PC-9 (cell line): ENCODE data around the gene PLIN4. TPM values are rescaled to one million over a fixed set of nuclear protein-coding genes. Genes with fewer than 3 reads are reported as not detected.

Experiments
- BruUV-seq: library from RNA; stranded (reverse); fragments of 400-500 nt; replicated peaks from 2 replicates; lab custom pipeline; 2021; lab: Mats Ljungman, UMichigan
- CTCF ChIA-PET: fragments of 300-600 bp; sonication (Branson Sonifier 250); formaldehyde crosslinking; loops from one replicate; lab custom pipeline; 2022; ENCODE audit warnings: antibody characterized with exemption; lab: Charles Lee
- POLR2A ChIA-PET: fragments of 300-600 bp; sonication (Branson Sonifier 250); formaldehyde crosslinking; loops from one replicate; lab custom pipeline; 2022; ENCODE audit warnings: antibody characterized with exemption; ENCODE audit not compliant: unreplicated experiment; lab: Charles Lee
- DNase-seq, 2 experiments: peaks; one replicate each; pipeline versions ENCODE4 v3.0.0 to v3.0.0-alpha.2; 2015 to 2022; ENCODE audit warnings: mixed read lengths in 1 of 2
- H2AFZ ChIP-seq: fragments of 200-600 bp; sonication (generic); 2 replicates; pipeline ENCODE4 v1.8.1; 2017; ENCODE audit warnings: antibody characterized with exemption
- H3F3A ChIP-seq: fragments of 200-600 bp; sonication (generic); 2 replicates; pipeline ENCODE4 v1.8.1; 2017; ENCODE audit warnings: antibody characterized with exemption, mild to moderate bottlenecking, low read depth; ENCODE audit not compliant: insufficient read depth
- H3K27ac ChIP-seq: fragments of 200-600 bp; sonication (generic); 2 replicates; pipeline ENCODE4 v1.6.1; 2016; ENCODE audit warnings: mixed run types
- H3K27me3 ChIP-seq: fragments of 200-600 bp; sonication (generic); 2 replicates; pipeline ENCODE4 v1.6.1; 2016; ENCODE audit warnings: low read depth, mixed run types; ENCODE audit not compliant: insufficient read depth
- H3K36me3 ChIP-seq: fragments of 200-600 bp; sonication (generic); 2 replicates; pipeline ENCODE4 v1.6.1; 2016; ENCODE audit warnings: low read depth, mixed run types
- H3K4me1 ChIP-seq: fragments of 200-600 bp; sonication (generic); replicated peaks from 2 replicates; pipeline ENCODE4 v1.6.1; 2016; ENCODE audit warnings: mixed run types; ENCODE audit not compliant: insufficient read depth
- H3K4me2 ChIP-seq: fragments of 200-600 bp; sonication (generic); 2 replicates; pipeline ENCODE4 v1.6.1; 2017; ENCODE audit warnings: mixed run types
- H3K4me3 ChIP-seq: fragments of 200-600 bp; sonication (generic); 2 replicates; pipeline ENCODE4 v1.6.1; 2016; ENCODE audit warnings: mixed run types
- H3K79me2 ChIP-seq: fragments of 200-600 bp; sonication (generic); 2 replicates; pipeline ENCODE4 v1.6.1; 2017; ENCODE audit warnings: low read depth, mixed run types
- H3K9me2 ChIP-seq: fragments of 200-600 bp; sonication (generic); 2 replicates; pipeline ENCODE4 v1.8.1; 2017; ENCODE audit warnings: mild to moderate bottlenecking; ENCODE audit not compliant: insufficient read depth
- H3K9me3 ChIP-seq: fragments of 200-600 bp; sonication (generic); 2 replicates; pipeline ENCODE4 v1.8.1; 2016; ENCODE audit warnings: low read depth; ENCODE audit not compliant: insufficient read depth
- H4K20me1 ChIP-seq: fragments of 200-600 bp; sonication (generic); 2 replicates; pipeline ENCODE4 v1.8.1; 2017; ENCODE audit not compliant: insufficient read depth
- CTCF ChIP-seq: fragments of 200-600 bp; sonication (generic); conservative IDR thresholded peaks from 2 replicates; pipeline ENCODE4 v1.6.1; 2017; ENCODE audit warnings: mixed run types, antibody characterized with exemption, mild to moderate bottlenecking, moderate library complexity
- EZH2 ChIP-seq: fragments of 200-600 bp; sonication (generic); IDR thresholded peaks from 2 replicates; pipeline ENCODE4 v1.8.0; 2017; ENCODE audit warnings: antibody characterized with exemption, low read depth
- intact Hi-C: fragments of 100-400 bp; cut with micrococcal nuclease; formaldehyde crosslinking; loops from one replicate; pipeline ENCODE4 v1.10.0; 2022; ENCODE audit not compliant: unreplicated experiment
- total RNA-seq: library from RNA; stranded (reverse); gene quantifications from 2 replicates; pipeline ENCODE4 v1.2.3, GENCODE V29; 2021

The PLIN4 gene
- total RNA-seq, 1 experiment from 2014 or later: 1.6 TPM

DNA sequence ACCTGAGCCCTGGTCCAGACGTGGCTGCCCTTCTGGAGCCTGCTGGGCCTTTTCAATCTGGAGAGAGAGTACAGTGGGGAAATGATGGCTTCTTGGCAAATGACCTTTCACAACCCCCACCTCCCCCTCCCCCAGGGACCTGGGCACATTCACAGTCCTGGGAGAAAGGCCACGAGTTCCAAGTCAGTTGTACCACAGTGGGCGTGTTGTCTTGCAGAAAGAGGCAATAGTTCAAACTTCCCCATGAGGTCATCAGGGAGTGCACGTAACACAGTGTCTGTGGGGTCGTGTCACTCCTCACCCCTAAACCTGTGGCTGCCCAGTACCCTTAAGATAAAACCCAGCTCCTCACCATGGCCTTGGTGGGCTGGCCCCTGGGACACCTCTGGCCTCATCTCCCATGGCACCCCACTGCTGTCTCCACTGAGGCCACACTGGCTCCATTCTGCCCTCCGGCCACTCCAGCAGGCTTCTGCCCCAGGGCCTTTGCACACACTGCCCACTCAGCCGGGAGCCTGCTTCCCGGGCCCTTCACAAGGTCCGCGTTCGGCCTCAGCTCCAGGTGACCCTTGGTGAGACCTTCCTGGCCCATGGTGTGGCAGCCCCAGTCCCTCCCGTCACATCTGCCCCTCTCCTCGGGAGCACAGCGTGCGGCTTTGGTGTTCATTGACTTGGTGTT, 13.3 kb downstream of the PLIN4 start:
- no peaks in the 10 kb centered on the region for H3F3A ChIP-seq

DNA sequence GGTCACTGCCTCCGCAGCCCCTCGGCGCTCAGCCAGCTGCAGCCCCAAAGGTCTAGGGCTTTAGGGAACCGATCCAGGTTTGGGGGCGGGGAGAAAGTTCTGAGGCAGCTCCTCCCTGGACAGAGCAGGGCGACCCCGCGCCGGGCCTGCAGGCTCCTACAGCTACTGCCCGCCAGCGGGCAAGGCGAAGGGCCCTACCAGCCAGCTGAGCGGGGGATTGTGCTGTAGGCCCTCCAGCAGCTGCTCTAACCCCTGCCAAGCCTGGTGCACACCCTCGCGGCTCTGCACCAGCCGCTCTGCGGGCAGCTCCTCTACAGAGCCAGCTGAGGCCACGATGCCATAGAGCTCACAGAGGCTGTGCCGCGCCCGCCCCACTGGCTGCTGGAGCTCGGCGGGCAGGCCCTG, 14.0 kb downstream of the PLIN4 start:
- intact Hi-C loops: no loop called here
- TF ChIP-seq CTCF (no peak), EZH2 (no peak)
- H3K4me3 ChIP-seq: no peak overlapping the region
- H3K4me2 ChIP-seq: no peak overlapping the region
- no peaks in the 10 kb centered on the region for H4K20me1 ChIP-seq
- ChIA-PET POLR2A (no interaction called here), CTCF (interaction anchor here (0.6 kb wide), 1 partner anchor 117 kb away, joined by 6 read pairs; no protein-coding TSS in a partner anchor)
- no peak for DNase-seq
- no peaks in the 10 kb centered on the region for H3K27me3 ChIP-seq
- no TSS peak for BruUV-seq
- no peak overlapping the region for H3K27ac ChIP-seq
- no peaks in the 10 kb centered on the region for H3F3A ChIP-seq
- H3K79me2 ChIP-seq: no peaks in the 10 kb centered on the region
- H3K4me1 ChIP-seq: no peaks in the 10 kb centered on the region
- no peak overlapping the region for H2AFZ ChIP-seq
- no peaks in the 10 kb centered on the region for H3K9me2 ChIP-seq
- no peaks in the 10 kb centered on the region for H3K36me3 ChIP-seq
- H3K9me3 ChIP-seq: no peaks in the 10 kb centered on the region

More for the DNA sequence above, 13.3 kb downstream of the PLIN4 start:
- intact Hi-C loops: no loop called here
- H3K9me3 ChIP-seq: no peaks in the 10 kb centered on the region
- BruUV-seq: no TSS peak
- H3K4me3 ChIP-seq: no peak overlapping the region
- DNase-seq: no peak
- H3K9me2 ChIP-seq: no peaks in the 10 kb centered on the region
- H2AFZ ChIP-seq: no peak overlapping the region
- no peak overlapping the region for H3K4me2 ChIP-seq
- no peaks in the 10 kb centered on the region for H4K20me1 ChIP-seq
- no peak for TF ChIP-seq CTCF
- no peak for TF ChIP-seq EZH2
- H3K4me1 ChIP-seq: no peaks in the 10 kb centered on the region
- no peaks in the 10 kb centered on the region for H3K27me3 ChIP-seq
- H3K27ac ChIP-seq: no peak overlapping the region
- no peaks in the 10 kb centered on the region for H3K79me2 ChIP-seq
- POLR2A ChIA-PET: no interaction called here
- no peaks in the 10 kb centered on the region for H3K36me3 ChIP-seq
- CTCF ChIA-PET: no interaction called here

- DNase-seq: no peak
- BruUV-seq: no TSS peak
- Histone ChIP-seq H3K27me3 (no peaks in the 10 kb centered on the region), H3K27ac (no peak overlapping the region), H3K4me1 (no peaks in the 10 kb centered on the region), H3K9me3 (no peaks in the 10 kb centered on the region), H4K20me1 (no peaks in the 10 kb centered on the region), H3K79me2 (no peaks in the 10 kb centered on the region), H3K4me2 (no peak overlapping the region), H3K9me2 (no peaks in the 10 kb centered on the region), H3K36me3 (no peaks in the 10 kb centered on the region), H2AFZ (no peak overlapping the region), H3K4me3 (no peak overlapping the region), H3F3A (no peaks in the 10 kb centered on the region)
- CTCF ChIA-PET: interaction anchor here (0.6 kb wide), 1 partner anchor 117 kb away, joined by 6 read pairs; no protein-coding TSS in a partner anchor
- intact Hi-C loops: no loop called here
- POLR2A ChIA-PET: no interaction called here
- TF ChIP-seq CTCF (no peak), EZH2 (no peak)
Measured at GRCh38 chr19:4503825-4504170, 14.5 kb downstream of the PLIN4 start.
